ENCODE results near the gene FSTL4.
A peak's percentile ranks its signal among the peaks of the same experiment; 100 is the strongest.
"Not testable (repeated sequence)": the region's sequence is repeated elsewhere in the genome, so short reads cannot be mapped to it uniquely, and the experiment has no call there.

Gene FSTL4

DNA sequence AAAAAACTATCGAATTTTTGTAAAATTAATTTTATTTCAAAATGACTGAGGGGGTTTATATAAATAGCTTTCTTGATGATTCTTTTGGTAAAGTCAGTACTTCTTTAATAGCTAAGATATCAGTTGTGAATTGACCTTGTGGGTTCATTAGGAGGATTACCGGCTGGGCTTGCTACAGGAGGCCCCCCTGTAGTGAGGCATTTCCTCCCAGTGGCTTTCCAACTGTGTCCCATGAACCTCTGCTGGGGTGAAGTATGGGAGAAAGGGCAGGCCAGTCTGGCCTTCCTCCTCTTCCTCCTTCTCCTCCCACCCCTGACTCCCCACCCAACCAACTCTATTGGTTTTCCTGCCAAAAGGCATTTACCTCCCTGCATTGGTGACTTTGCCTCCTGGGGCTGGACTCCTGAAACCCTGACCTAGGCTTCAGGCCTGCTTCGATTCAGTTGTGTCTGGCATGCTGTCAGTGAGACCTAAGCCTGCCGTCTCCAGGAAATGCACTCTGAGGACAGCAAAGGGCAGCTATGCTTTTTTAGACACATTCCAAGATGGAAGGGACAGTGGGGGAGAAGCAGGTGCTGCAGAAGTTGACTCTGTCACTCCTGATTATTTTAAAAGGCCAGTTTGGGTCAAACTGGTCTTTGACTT lies 415.8 kb downstream of the FSTL4 start:
- DNase-seq: no peak
- intact Hi-C loops (cut with DNase I): no loop called here

- intact Hi-C loops (cut with DNase I): no loop called here
- no peak for DNase-seq
These were observed 417.1 kb downstream of the FSTL4 start for GRCh38 chr5:133195250-133195649.

- intact Hi-C loops (cut with DNase I): no loop called here
- DNase-seq: no peak
These were observed 418.5 kb downstream of the FSTL4 start for GRCh38 chr5:133193794-133194193.

DNA sequence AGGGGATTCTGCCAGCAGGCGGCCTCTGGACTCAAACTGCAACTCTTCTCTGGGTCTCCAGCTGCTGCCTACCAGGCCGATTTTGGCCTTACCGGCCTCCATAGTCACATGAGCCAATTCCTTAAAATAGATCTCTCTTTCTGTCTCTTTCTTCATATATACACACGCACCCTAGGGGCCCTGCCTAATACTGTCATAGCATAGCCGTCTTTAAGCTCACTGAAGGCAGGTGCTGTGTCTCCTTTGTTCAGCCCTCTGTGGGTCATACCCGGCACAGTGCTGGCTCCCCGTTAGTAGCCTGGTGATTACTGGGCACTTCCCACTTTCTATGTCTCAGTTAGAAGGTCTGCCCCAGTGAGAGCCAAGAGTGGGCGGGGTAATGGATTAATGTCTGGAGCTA lies 419.6 kb downstream of the FSTL4 start:
- intact Hi-C loops (cut with DNase I): no loop called here

DNA sequence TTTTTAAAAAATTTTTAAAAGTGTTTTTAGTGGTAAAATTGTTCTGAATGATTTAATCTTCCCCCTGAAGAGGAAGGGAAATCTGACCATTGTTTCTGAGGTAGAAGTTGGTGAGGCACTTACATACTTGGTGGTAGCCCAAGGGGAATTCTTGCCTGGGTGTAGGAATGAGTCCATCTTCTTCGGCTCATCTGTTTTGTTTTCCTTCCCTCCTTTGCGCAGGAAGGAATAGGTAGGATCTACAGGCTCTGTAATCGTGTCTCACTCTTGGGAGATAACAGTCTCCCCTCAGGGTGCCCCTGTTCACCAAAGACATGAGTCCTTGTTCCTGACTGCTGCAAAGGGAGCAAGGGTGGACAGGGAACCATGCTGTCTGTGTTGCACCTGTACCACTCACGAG lies 422.5 kb downstream of the FSTL4 start:
- DNase-seq: no peak
- intact Hi-C loops (cut with DNase I): no loop called here

More for the DNA sequence above, 419.6 kb downstream of the FSTL4 start:
- DNase-seq: no peak

GRCh38 chr5:133179405-133179804 lies 432.9 kb downstream of the FSTL4 start:
- intact Hi-C loops (cut with DNase I): no loop called here
- no peak for DNase-seq

DNA sequence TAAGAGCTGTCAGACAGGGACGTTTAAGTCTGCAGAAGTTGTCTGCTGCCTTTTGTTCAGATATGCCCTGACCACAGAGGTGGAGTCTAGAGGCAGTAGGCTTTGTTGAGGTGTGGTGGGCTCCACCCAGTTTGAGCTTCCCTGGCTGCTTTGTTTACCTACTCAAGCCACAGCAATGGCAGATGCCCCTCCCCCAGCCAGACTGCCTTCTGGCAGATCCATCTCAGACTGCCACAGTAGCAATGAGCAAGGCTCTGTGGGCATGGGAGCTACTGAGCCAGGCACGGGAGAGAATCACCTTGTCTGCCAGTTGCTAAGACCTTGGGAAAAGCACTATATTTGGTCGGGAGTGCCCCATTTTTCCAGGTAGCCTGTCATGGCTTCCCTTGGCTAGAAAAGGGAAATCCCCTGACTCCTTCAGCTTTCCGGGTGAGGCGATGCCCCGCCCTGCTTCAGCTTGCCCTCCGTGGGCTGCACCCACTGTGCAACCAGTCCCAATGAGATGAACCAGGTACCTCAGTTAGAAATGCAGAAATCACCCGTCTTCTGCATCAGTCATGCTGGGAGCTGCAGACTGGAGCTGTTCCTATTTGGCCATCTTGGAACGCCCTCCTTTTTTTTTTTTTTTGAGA lies 441.5 kb downstream of the FSTL4 start:
- intact Hi-C loops (cut with DNase I); DNase-seq: not testable (repeated sequence)

DNA sequence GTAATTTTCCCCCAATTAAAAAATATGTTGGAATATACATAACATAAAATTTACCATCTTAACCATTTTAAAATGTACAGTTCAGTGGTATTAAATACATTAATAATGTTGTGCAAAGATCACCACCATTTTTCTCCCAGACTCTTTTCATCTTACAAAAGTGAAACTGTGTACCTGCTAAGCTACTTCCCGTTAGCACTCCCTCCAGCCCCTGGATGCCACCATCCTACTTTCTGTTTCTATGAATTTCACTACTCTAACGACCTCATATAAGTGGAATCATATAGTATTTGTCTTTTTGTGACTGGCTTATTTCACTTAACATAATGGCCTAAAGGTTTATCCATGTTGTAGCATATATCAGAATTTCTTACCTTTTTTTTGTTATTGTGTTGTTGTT lies 447.6 kb downstream of the FSTL4 start:
- no peak for DNase-seq
- intact Hi-C loops (cut with DNase I): no loop called here

DNA sequence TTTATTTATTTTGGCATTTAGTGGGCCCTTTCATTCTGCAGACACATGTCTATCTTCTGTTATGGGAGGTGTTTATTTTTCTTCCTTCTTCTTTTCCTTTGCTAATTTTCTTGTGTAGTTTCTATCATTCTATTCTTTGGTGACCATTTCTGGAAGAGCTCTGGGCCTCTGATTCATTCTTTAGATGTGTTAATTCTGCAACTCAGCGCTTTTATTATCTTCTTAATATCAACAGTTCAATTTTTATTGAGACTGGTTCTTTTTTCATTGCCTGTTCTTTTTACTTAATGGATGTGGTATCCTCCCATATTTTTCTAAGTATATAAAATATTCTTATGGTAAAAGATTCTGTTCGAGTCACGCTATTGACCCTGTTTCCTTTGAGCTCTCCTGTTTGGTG lies 448.5 kb downstream of the FSTL4 start:
- DNase-seq: no peak
- intact Hi-C loops (cut with DNase I): no loop called here

- intact Hi-C loops (cut with DNase I): no loop called here
- DNase-seq: peak in 12 of 42 donors; percentile 6 to 53 (median 27)
These were observed 452.8 kb downstream of the FSTL4 start for GRCh38 chr5:133159543-133159942.

- no peak for DNase-seq
- intact Hi-C loops (cut with DNase I): no loop called here
These were observed 456.9 kb downstream of the FSTL4 start for GRCh38 chr5:133155326-133155969.

- intact Hi-C loops (cut with DNase I): no loop called here
- DNase-seq: no peak
These were observed 457.9 kb downstream of the FSTL4 start for GRCh38 chr5:133154274-133155075.

DNA sequence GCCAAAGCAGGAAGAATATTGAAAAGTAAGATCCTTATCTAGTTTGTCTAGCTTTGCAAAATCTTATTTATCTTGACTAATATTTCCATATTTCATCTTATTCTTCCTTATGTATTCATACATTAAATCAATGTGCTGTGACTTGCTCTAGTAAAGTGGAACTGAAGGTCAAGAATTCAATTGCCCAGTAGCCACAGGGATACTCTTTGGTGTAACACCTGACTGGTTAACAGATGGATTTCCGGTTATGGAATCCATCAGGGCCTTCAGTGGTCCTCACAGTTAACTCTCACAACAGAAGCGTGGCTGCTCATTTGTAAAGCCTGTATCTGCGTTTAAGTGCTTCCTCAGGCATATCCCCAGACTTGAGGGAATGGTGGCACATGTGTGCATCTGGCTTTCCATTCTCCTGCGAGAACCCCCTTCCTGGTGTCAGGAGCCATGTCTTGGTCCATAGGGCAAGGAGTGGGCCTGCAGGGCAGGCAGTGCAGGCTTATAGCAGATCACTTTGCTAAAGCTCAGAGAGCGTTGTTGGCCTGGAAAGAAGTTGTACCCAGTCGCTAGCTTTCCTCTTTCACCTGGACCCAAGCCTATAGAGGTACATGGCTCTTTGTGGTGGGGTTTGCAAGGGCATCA lies 461.3 kb downstream of the FSTL4 start:
- DNase-seq: no peak
- intact Hi-C loops (cut with DNase I): no loop called here

DNA sequence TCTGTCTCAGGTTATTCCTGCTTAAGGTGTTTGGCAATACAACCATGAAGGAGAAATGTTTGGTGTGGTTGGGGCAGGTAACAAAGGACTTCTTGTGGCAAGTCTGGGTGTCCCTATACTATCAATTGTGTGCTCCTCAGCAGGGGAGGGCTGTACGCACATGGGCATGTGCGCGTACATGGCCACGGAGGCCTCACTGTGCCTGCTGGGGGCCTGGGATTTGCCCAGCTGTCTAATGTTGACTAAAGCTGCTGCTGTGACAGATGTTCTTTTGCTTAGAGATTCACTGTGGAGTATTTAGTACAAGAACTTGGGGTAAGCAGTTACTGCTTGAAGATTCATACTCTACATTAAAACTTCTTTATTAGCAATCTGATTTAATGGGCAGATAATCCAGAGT lies 463.0 kb downstream of the FSTL4 start:
- DNase-seq: no peak
- intact Hi-C loops (cut with DNase I): no loop called here

DNA sequence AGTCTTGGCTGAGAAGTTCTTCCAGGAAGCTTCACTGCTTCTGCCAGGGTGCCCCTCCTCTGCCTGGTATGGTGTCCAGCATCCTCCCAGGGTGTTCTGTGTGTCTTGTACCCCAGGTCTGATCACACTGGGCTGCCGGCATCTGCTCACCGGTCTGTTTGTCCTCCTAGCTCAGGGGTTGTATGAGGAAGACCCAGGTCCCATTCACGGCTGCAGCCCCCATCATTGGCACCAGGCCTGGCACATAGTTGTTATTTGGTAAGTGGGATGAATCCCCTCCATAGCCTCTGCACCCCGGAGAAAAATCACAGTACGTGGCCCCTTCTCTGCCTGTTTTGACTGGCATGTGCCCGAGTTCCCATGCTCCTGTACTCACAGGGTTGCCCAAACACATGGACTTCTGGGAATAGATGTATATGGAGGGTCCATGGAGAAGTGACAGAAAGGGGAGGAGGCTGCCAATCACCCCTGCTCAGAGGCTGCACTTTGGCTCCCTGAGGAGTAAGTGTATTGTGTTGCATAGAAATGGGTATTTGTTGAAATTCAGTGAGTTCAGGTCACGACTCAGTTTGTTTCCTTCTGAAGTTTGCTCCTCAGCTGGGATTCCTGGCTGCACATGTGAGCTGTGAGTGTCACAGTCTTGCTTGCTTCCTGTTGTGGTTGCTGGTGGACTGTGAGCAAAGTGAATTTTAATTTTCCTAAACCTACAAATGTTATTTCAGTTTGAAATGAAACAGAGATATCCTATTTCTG lies 464.4 kb downstream of the FSTL4 start:
- DNase-seq: peak in 1 of 42 donors; percentile 11
- intact Hi-C loops (cut with DNase I): no loop called here

DNA sequence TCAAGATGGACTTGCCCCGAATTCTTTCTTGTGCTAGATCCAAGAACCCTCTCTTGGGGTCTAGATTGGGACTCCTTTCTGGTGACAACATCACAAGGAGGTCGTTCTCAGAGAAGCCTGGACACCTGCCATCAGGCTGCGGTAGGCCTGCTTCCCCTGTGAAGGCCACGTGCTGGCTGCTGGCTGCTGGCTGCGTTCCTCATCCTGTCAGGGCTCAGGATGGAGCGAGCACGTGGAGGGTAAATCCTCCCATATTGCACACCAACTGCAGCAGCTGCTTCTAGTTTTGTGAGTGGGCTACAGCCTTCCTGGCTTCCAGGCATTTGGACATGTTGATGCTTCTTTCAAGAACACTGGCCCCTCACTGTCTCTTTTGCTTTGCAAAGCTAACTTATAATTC lies 464.9 kb downstream of the FSTL4 start:
- intact Hi-C loops (cut with DNase I): no loop called here
- DNase-seq: peak in 25 of 42 donors; percentile 7 to 54 (median 26)

All from head of caudate nucleus (tissue), 42 donors.